KOPT-K1 (cell line): ENCODE results near the gene ALG9.
"Not testable (repeated sequence)": the region's sequence is repeated elsewhere in the genome, so short reads cannot be mapped to it uniquely, and the experiment has no call there.

Experiments
- H3K27ac ChIP-seq: fragments of 200-600 bp; sonication (generic); 2 replicates; pipeline ENCODE4 v1.5.1; 2016; ENCODE audit warnings: antibody characterized with exemption, mild to moderate bottlenecking, low read depth, low read length; ENCODE audit not compliant: poor library complexity, severe bottlenecking
- H3K36me3 ChIP-seq: fragments of 200-600 bp; sonication (generic); 2 replicates; pipeline ENCODE4 v1.5.1; 2017; ENCODE audit warnings: antibody characterized with exemption, mild to moderate bottlenecking, low read length, moderate library complexity; ENCODE audit not compliant: insufficient read depth
- H3K9me3 ChIP-seq: fragments of 200-600 bp; sonication (generic); 2 replicates; pipeline ENCODE4 v1.5.1; 2017; ENCODE audit warnings: antibody characterized with exemption, low read length, mild to moderate bottlenecking; ENCODE audit not compliant: insufficient read depth, poor library complexity, severe bottlenecking

The ALG9 gene

GRCh38 chr11:111808063-111808588 is 63.3 kb downstream of the ALG9 start:
- peaks cover 80% of the 10 kb centered on the region for H3K36me3 ChIP-seq

GRCh38 chr11:111807076-111807475 is 64.3 kb downstream of the ALG9 start:
- H3K27ac ChIP-seq, result no peak overlapping the region
- peaks cover 84% of the 10 kb centered on the region for H3K36me3 ChIP-seq
- H3K9me3 ChIP-seq, result no peaks in the 10 kb centered on the region

More at GRCh38 chr11:111808063-111808588, 63.3 kb downstream of the ALG9 start:
- Histone ChIP-seq H3K9me3 (no peaks in the 10 kb centered on the region), H3K27ac (no peak overlapping the region)

- no peak overlapping the region for H3K27ac ChIP-seq
- no peaks in the 10 kb centered on the region for H3K9me3 ChIP-seq
- peaks cover 80% of the 10 kb centered on the region for H3K36me3 ChIP-seq
These were observed 70.2 kb downstream of the ALG9 start for GRCh38 chr11:111801135-111801534.

- Histone ChIP-seq H3K27ac (no peak overlapping the region), H3K9me3 (no peaks in the 10 kb centered on the region), H3K36me3 (peaks cover 75% of the 10 kb centered on the region)
These were observed 73.1 kb downstream of the ALG9 start for GRCh38 chr11:111798279-111798678.

GRCh38 chr11:111797145-111797581 is 74.2 kb downstream of the ALG9 start:
- no peak overlapping the region for H3K27ac ChIP-seq
- H3K9me3 ChIP-seq, result no peaks in the 10 kb centered on the region
- peaks cover 71% of the 10 kb centered on the region for H3K36me3 ChIP-seq

GRCh38 chr11:111796696-111797095 is 74.7 kb downstream of the ALG9 start:
- peaks cover 68% of the 10 kb centered on the region for H3K36me3 ChIP-seq
- no peaks in the 10 kb centered on the region for H3K9me3 ChIP-seq
- H3K27ac ChIP-seq, result no peak overlapping the region

- no peaks in the 10 kb centered on the region for H3K9me3 ChIP-seq
- peaks cover 65% of the 10 kb centered on the region for H3K36me3 ChIP-seq
- H3K27ac ChIP-seq, result no peak overlapping the region
These were observed 75.9 kb downstream of the ALG9 start for GRCh38 chr11:111795334-111795985.

- no peaks in the 10 kb centered on the region for H3K9me3 ChIP-seq
- H3K27ac ChIP-seq, result no peak overlapping the region
- H3K36me3 ChIP-seq, result peaks cover 64% of the 10 kb centered on the region
These were observed 77.5 kb downstream of the ALG9 start for GRCh38 chr11:111793863-111794262.

- H3K9me3 ChIP-seq, result no peaks in the 10 kb centered on the region
- H3K27ac ChIP-seq, result no peak overlapping the region
- H3K36me3 ChIP-seq, result peaks cover 57% of the 10 kb centered on the region
These were observed 78.4 kb downstream of the ALG9 start for GRCh38 chr11:111792955-111793500.

- H3K27ac ChIP-seq, result no peak overlapping the region
- H3K9me3 ChIP-seq, result no peaks in the 10 kb centered on the region
- peaks cover 51% of the 10 kb centered on the region for H3K36me3 ChIP-seq
These were observed 79.1 kb downstream of the ALG9 start for GRCh38 chr11:111792314-111792713.

GRCh38 chr11:111788464-111788863 is 82.9 kb downstream of the ALG9 start:
- H3K9me3 ChIP-seq, result no peaks in the 10 kb centered on the region
- no peak overlapping the region for H3K27ac ChIP-seq
- H3K36me3 ChIP-seq, result peaks cover 50% of the 10 kb centered on the region

- Histone ChIP-seq H3K36me3 (peaks cover 54% of the 10 kb centered on the region), H3K9me3 (no peaks in the 10 kb centered on the region), H3K27ac (no peak overlapping the region)
These were observed 83.3 kb downstream of the ALG9 start for GRCh38 chr11:111788051-111788450.

- Histone ChIP-seq H3K9me3 (no peaks in the 10 kb centered on the region), H3K36me3 (peaks cover 46% of the 10 kb centered on the region), H3K27ac (no peak overlapping the region)
These were observed 85.4 kb downstream of the ALG9 start for GRCh38 chr11:111785886-111786412.

GRCh38 chr11:111785076-111785475 is 86.3 kb downstream of the ALG9 start:
- H3K36me3 ChIP-seq, result peaks cover 46% of the 10 kb centered on the region
- no peaks in the 10 kb centered on the region for H3K9me3 ChIP-seq
- no peak overlapping the region for H3K27ac ChIP-seq

- not testable (repeated sequence) for H3K9me3 ChIP-seq, H3K27ac ChIP-seq
- peaks cover 46% of the 10 kb centered on the region for H3K36me3 ChIP-seq
These were observed 87.1 kb downstream of the ALG9 start for GRCh38 chr11:111784311-111784710.
